Spleen (tissue), 11 donors: ENCODE measurements around the gene OR2V2. TPM values are rescaled to one million over a fixed set of nuclear protein-coding genes. Genes with fewer than 3 reads are reported as not detected.
"Not testable (repeated sequence)": the region's sequence is repeated elsewhere in the genome, so short reads cannot be mapped to it uniquely, and the experiment has no call there.

Experiments used
- DNase-seq: peaks from one replicate; pipeline ENCODE4 v3.0.0-alpha.2; 2020
- H3K27ac ChIP-seq, 8 donors: fragments of 200-600 bp; sonication (generic) in 7 of 8; 1 replicate in 4 of 8; 2 replicates in 4 of 8; pipeline versions ENCODE4 v1.5.0 to v1.8.0; 2016 to 2021; ENCODE audit warnings: inconsistent platforms in 4 of 8, mild to moderate bottlenecking in 4 of 8, moderate library complexity in 1 of 8
- H3K27me3 ChIP-seq, 7 donors: fragments of 200-600 bp; sonication (generic) in 6 of 7; replicated peaks in 1 of 7; 1 replicate in 4 of 7; 2 replicates in 3 of 7; pipeline versions ENCODE4 v1.5.0 to v1.8.0; 2016 to 2021; ENCODE audit warnings: inconsistent platforms in 3 of 7, mild to moderate bottlenecking in 1 of 7
- H3K36me3 ChIP-seq, 6 donors: fragments of 200-600 bp; sonication (generic) in 5 of 6; 1 replicate in 4 of 6; 2 replicates in 2 of 6; pipeline versions ENCODE4 v1.5.0 to v1.8.0; 2016 to 2021; ENCODE audit warnings: inconsistent platforms in 2 of 6
- H3K4me1 ChIP-seq, 6 donors: fragments of 200-600 bp; sonication (generic) in 5 of 6; 1 replicate in 3 of 6; 2 replicates in 3 of 6; pipeline versions ENCODE4 v1.5.0 to v1.8.0; 2016 to 2021; ENCODE audit warnings: inconsistent platforms in 3 of 6
- H3K4me3 ChIP-seq, 8 donors: fragments of 200-600 bp; sonication (generic) in 7 of 8; 1 replicate in 4 of 8; 2 replicates in 4 of 8; pipeline versions ENCODE4 v1.5.0 to v1.8.0; 2016 to 2021; ENCODE audit warnings: inconsistent platforms in 4 of 8, mild to moderate bottlenecking in 4 of 8, moderate library complexity in 2 of 8
- H3K9me3 ChIP-seq, 8 donors: fragments of 200-600 bp; sonication (generic) in 7 of 8; 1 replicate in 4 of 8; 2 replicates in 4 of 8; pipeline versions ENCODE4 v1.5.0 to v1.8.0; 2016 to 2021; ENCODE audit warnings: inconsistent platforms in 4 of 8
- CTCF ChIP-seq, 11 experiments: fragments of 200-600 bp in 7 of 11; fragments of 450-650 bp in 4 of 11; sonication (generic) in 4 of 11; IDR thresholded peaks in 8 of 11; conservative IDR thresholded peaks in 3 of 11; 1 replicate in 7 of 11; 2 replicates in 4 of 11; pipeline versions ENCODE4 v1.4.0 to v1.8.0; 2016 to 2021; ENCODE audit warnings: antibody characterized with exemption in 11 of 11, inconsistent platforms in 4 of 11, mild to moderate bottlenecking in 1 of 11
- POLR2A ChIP-seq, 3 donors: fragments of 450-650 bp; IDR thresholded peaks; one replicate each; pipeline ENCODE4 v1.5.1; 2017; ENCODE audit warnings: antibody characterized with exemption in 3 of 3, mild to moderate bottlenecking in 1 of 3
- POLR2AphosphoS5 ChIP-seq, 3 donors: sonication (generic); formaldehyde crosslinking; IDR thresholded peaks; one replicate each; pipeline ENCODE4 v1.5.1; 2017; ENCODE audit warnings: antibody characterized with exemption in 3 of 3
- WGBS, 5 donors: extraction: QIAGEN DNeasy Blood & Tissue Kit in 3 of 5; methylation state at CpG; one replicate each; pipeline versions ENCODE4 v1.1.5 to v1.1.7; 2013 to 2018; 5-methylcytosine and 5-hydroxymethylcytosine counted together
- intact Hi-C: fragments of 100-400 bp; cut with DNase I; formaldehyde crosslinking; loops from one replicate; pipeline ENCODE4 v1.15.0; 2023; ENCODE audit warnings: low total_unique reads
- polyA plus RNA-seq, 3 donors: library from polyadenylated mRNA; stranded (reverse); fragments of 200-250 nt; gene quantifications; one replicate each; pipeline ENCODE4 v1.2.1, GENCODE V29; 2013
- total RNA-seq, 7 donors: library from RNA; depleted of rRNA in 3 of 7; stranded (reverse); fragments of >200 nt in 3 of 7; fragmentation: NEBNext Ultra II Directional in 4 of 7; extraction: Animal tissue kit (Norgen Biotek cat#: 25700) in 4 of 7; gene quantifications; one replicate each; pipeline versions ENCODE4 v1.1.0 to v1.2.1, GENCODE V29; 2016 to 2021
- donor health status: healthy with polysubstance abuse.
- donor health status: DM: no; HTN: no; CAD: no; lungs with moderate emphysema.
- donor health status: DM: no; HTN: no; CAD: no.
- donor health status: Bipolar disorder and iron deficiency.
- donor health status: healthy.
- donor health status: DM: no; HTN: no; CAD: no.
- donor health status: DM: yes; HTN: yes; CAD: no.

Gene OR2V2
- total and polyA plus RNA-seq, 10 donors: not detected

- intact Hi-C loops: no loop called here
- WGBS, 5 donors: 5 to 10% (median 8%) methylated on average over 47 to 50 of the region's 50 CpGs
- Histone ChIP-seq H3K27me3 (peaks cover 0 to 81% (median 56%) of the 10 kb centered on the region in 7 donors), H3K4me3 (peak overlapping the region in 2 of 8 donors; percentile 10 to 50), H3K9me3 (no peaks in the 10 kb centered on the region), H3K27ac (peak overlapping the region in 2 of 8 donors; percentile 10 to 28), H3K4me1 (peaks cover 0 to 34% (median 21%) of the 10 kb centered on the region in 6 donors), H3K36me3 (no peaks in the 10 kb centered on the region)
- no peak for DNase-seq
- TF ChIP-seq POLR2AphosphoS5 (IDR thresholded peaks at IDR 0.05) (no peak), CTCF (IDR thresholded peaks at IDR 0.05 in 8 of 11, conservative IDR thresholded peaks at IDR 0.05 in 3 of 11) (peak in 2 of 11 experiments; percentile 15 to 30), POLR2A (IDR thresholded peaks at IDR 0.05) (no peak)
Observed at GRCh38 chr5:181173420-181174342, 26.3 kb downstream of the OR2V2 start.

DNA sequence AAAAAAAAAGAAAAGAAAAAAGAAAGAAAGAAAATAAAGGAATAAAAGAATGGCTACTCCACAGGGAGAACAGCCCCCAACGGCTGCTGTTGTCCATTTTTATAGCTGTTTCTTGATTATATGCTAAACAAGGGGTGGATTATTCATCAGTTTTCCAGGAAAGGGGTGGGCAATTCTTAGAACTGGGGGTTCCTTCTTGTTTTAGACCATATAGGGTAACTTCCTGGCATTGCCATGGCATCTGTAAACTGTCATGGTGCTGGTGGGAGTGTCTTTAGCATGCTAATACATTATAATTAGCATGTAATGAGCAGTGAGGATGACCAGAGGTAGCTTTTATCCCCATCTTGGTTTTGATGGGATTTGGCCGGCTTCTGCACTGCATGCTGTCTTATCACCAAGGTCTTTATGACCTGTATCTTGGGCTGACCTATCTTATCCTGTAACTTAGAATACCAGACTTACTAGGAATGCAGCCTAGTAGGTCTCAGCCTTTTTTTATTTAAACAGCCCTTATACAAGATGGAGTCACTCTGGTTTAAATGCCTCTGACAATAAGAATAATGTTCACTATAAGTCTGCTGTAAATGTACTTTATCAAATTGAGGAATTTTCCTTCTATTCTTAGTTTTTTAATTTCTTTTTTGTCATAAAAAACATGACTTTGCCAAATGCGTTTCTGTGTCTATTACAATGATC is 29.0 kb downstream of the OR2V2 start:
- WGBS, 5 donors: 71 to 80% (median 76%) methylated on average over 3 of the region's 3 CpGs
- Histone ChIP-seq H3K27me3 (peaks cover 0 to 54% (median 33%) of the 10 kb centered on the region in 7 donors), H3K4me1 (peaks cover 0 to 19% (median 13%) of the 10 kb centered on the region in 6 donors), H3K9me3 (no peaks in the 10 kb centered on the region), H3K4me3 (no peak overlapping the region), H3K36me3 (no peaks in the 10 kb centered on the region), H3K27ac (no peak overlapping the region)
- intact Hi-C loops: no loop called here
- DNase-seq: no peak
- TF ChIP-seq POLR2AphosphoS5 (IDR thresholded peaks at IDR 0.05) (no peak), POLR2A (IDR thresholded peaks at IDR 0.05) (no peak), CTCF (IDR thresholded peaks at IDR 0.05 in 8 of 11, conservative IDR thresholded peaks at IDR 0.05 in 3 of 11) (no peak)

DNA sequence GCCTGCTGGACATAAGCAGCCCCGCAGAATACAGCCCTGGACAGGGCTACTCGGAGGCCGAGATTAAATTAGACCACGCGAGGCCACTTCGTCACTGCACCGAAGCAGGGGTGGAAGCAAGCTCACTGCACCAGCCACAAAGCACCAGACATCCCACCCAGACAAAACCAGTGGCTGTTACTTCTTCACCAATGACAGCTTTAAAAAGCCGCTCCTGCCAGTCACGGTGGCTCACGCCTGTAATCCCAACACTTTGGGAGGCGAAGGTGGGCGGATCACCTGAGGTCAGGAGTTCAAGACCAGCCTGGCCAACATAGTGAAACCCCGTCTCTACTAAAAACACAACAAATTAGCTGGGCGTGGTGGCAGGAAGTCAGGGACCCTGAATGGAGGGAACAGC is 30.2 kb downstream of the OR2V2 start:
- DNase-seq, H3K4me3 ChIP-seq, H3K9me3 ChIP-seq, H3K27ac ChIP-seq, H3K36me3 ChIP-seq, intact Hi-C loops: not testable (repeated sequence)
- WGBS, 5 donors: 65 to 76% (median 70%) methylated on average over 14 of the region's 14 CpGs
- Histone ChIP-seq H3K27me3 (peaks cover 0 to 42% (median 30%) of the 10 kb centered on the region in 7 donors), H3K4me1 (peaks cover 0 to 27% (median 18%) of the 10 kb centered on the region in 6 donors)

DNA sequence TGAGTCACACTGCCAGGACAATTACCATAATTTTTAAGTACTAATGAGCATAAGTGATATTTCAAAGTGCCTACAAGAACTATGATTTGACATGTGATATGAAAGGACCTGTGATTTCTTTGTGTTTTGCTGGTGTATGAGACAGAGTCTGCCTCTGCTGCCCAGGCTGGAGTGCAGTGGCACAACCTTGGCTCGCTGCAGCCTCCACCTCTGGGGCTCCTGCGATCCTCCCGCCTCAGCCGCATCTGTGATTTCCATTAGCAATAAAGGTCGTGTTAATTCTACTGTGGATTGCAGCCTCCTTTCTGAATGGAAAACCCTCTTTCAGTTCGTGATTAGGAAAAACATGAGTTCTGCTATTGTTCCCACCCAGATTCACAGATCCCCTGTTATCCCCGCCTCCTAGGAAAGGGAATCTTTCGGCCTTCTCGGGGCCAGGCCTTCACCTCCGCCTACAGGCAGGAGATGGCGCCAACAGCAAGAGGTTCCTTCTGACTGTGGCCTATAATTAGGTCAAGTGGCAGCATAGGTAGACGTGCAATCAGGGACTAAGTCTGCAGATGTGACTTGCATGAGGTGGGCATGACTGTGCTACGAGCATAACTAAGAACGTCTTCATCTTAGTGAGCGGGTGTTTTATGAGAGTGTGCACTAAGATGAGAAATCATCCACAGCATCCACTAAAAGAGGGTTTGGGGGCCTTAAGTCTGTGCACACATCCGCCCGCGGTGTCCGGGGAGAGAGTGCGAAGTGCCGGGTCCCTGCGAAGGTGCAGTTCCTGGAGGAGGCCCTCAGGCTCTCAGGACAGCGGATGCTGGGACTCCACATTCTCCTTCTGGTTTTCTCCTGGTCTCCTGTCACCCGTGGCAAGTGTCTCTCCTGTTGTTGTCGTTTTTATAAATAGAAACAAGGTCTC is 34.5 kb downstream of the OR2V2 start:
- H3K36me3 ChIP-seq: no peaks in the 10 kb centered on the region
- peaks cover 5 to 37% (median 24%) of the 10 kb centered on the region in 6 donors for H3K4me1 ChIP-seq
- no peaks in the 10 kb centered on the region for H3K9me3 ChIP-seq
- H3K27me3 ChIP-seq: peaks cover 0 to 2% (median 0%) of the 10 kb centered on the region in 7 donors
- H3K27ac ChIP-seq: peak overlapping the region in 1 of 8 donors; percentile 7
- DNase-seq: peak; percentile 85
- H3K4me3 ChIP-seq: no peak overlapping the region
- no peak for TF ChIP-seq POLR2A (IDR thresholded peaks at IDR 0.05)
- peak in 1 of 3 donors; percentile 34 for TF ChIP-seq POLR2AphosphoS5 (IDR thresholded peaks at IDR 0.05)
- peak; percentile 73 to 89 (median 82) for TF ChIP-seq CTCF (IDR thresholded peaks at IDR 0.05 in 8 of 11, conservative IDR thresholded peaks at IDR 0.05 in 3 of 11)
- 45 to 50% (median 45%) methylated on average over 24 to 25 of the region's 25 CpGs for WGBS, 5 donors
- intact Hi-C loops: no loop called here
